GM19193 (cell line): ENCODE measurements around the gene PYGB.

Experiments used
- POLR2A ChIP-seq: IDR thresholded peaks from 4 replicates; pipeline ENCODE4 v1.6.1; 2011; ENCODE audit not compliant: insufficient read depth, insufficient read length; ENCODE audit errors: extremely low read depth

PYGB gene

GRCh38 chr20:25286917-25287316 is 39.0 kb downstream of the PYGB start:
- no peak for TF ChIP-seq POLR2A

DNA sequence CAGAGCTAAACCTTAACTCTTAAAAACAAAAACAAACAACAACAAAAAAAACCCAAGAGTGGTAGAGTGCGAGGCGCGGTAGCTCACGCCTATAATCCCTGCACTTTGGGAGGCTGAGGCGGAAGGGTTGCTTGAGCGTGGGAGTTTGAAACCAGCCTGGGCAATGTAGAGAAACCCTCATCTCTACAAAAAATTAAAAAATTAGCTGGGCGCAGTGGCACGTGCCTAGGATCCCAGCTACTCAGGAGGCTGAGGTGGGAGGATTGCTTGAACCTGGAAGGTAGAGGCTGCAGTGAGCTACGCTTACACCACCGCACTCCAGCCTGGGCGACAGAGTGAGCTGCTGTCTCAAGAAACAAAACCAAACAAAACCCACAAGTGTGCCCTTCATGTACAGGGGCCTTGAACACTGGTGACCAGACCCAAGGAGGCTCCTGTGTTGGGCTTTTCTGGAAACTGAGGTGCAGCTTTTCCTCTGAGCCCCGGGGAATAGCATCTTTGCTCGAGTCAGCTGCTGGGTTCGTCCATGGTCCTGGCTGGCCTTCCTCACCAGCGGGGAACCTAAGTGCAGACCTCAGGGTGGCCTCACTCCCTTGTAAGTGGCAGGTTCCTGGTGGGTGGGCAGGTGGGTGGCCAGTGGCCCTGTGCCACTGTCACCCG is 39.9 kb downstream of the PYGB start:
- no peak for TF ChIP-seq POLR2A

DNA sequence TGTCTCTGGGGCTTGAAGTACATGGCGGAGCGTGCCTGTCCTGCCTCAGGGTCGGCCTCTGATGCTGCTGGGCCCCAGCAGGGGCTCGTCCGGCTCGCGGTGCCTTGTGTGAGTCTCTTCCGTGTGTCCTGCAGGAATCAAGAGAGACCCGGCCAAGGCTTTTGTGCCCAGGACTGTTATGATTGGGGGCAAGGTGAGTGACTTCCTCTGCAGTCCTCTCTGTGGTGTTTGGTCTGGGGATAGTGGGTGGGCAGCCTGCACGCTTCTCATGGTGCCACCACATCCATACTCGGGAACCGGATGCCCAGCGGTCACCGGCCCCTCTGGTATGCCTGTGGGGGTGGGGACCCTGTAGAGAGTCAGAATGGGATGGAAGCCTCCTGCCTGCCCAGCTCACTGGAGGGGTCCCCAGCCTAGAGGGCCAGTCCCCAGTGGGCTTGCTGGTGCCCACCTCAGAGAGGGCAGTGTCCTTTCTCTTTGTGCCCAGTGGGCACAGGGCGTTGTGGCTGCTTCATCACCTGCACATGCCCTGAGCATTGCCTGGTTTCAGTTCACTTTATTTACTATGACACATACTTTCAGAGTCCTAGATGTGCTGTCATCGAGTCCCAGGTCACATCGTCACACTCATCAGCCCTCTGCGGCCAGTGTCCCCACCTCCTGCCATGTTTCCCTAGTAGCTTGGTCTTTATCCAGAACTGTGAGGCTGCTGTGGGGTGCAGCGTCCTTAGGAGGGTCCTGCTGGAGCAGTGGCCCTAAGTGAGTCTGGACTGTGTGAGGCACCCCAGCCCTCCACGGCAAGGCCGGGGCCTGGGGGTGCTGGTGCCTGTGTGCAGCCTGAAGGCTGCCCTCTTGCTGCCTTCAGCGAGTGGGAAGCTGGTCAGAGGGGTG is 40.7 kb downstream of the PYGB start:
- no peak for TF ChIP-seq POLR2A

DNA sequence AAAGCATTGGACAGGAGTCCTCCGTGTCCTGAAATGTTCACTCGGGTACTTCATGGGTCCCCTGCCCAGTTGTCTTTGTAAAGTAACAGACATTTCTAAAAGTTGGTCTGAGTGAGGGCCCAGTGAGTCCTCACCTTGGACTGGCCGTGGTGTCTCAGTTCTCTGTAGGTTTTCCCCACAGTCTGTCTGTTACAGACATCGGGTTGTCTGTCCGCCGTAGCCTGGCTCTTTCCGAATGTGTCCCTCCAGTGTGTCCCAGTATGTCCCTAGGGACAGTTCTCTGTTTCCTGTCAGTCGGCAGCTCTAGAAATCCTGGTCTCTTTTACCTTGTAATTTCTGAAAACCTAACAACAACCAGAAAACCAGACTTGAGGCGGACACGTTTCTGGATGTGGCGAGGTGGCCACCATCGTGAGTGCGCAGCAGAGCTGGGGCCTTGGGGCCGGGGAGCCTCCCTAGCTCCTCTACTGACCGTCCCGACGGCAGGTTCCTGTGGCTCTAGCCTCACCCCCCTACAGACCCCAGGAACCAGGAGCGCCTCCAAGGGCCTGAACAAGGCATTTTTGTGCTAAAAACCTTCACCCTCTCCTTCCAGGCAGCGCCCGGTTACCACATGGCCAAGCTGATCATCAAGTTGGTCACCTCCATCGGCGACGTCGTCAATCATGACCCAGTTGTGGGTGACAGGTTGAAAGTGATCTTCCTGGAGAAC is 42.2 kb downstream of the PYGB start:
- no peak for TF ChIP-seq POLR2A

DNA sequence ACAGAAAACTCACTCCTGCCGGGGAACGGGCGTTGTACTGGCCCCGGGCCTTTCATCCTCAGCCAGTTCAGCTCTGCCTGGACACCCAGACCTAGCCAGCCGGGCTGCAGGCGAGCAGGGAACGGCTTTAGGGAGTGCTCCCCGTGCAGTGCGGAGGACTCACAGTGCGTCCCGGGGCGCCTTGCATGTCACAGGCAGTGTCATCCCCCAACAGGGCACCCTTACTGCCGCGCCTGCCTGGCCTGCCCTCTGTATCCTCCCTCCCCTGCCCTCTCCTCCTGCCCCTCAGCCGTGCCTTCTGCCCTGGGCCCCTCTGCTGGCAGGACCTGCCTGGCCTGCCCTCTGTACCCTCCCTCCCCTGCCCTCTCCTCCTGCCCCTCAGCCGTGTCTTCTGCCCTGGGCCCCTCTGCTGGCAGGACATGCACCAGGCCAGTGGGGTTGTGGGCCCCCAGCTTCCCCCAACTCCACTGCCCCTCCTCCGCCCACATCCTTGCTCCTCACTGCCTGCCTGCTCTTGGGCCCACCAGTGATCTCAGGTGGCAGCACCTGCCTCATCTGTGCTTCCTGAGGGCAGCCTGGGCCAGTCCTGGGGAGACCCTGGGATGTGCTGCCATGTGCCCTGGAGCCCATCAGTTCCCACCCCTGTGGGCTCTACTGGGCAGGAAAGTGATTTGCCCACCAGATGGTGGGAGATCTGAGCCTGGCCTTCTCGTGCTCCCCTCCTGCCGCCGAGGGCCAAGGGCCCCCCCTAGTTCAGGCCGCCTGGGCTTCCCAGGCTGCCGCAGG is 43.0 kb downstream of the PYGB start:
- no peak for TF ChIP-seq POLR2A

- TF ChIP-seq POLR2A = no peak
Measured at GRCh38 chr20:25291432-25292133, 43.7 kb downstream of the PYGB start.

- no peak for TF ChIP-seq POLR2A
Measured at GRCh38 chr20:25292176-25292891, 44.4 kb downstream of the PYGB start.

- no peak for TF ChIP-seq POLR2A
Measured at GRCh38 chr20:25293507-25293906, 45.6 kb downstream of the PYGB start.

GRCh38 chr20:25293910-25294458 is 46.1 kb downstream of the PYGB start:
- TF ChIP-seq POLR2A = no peak

DNA sequence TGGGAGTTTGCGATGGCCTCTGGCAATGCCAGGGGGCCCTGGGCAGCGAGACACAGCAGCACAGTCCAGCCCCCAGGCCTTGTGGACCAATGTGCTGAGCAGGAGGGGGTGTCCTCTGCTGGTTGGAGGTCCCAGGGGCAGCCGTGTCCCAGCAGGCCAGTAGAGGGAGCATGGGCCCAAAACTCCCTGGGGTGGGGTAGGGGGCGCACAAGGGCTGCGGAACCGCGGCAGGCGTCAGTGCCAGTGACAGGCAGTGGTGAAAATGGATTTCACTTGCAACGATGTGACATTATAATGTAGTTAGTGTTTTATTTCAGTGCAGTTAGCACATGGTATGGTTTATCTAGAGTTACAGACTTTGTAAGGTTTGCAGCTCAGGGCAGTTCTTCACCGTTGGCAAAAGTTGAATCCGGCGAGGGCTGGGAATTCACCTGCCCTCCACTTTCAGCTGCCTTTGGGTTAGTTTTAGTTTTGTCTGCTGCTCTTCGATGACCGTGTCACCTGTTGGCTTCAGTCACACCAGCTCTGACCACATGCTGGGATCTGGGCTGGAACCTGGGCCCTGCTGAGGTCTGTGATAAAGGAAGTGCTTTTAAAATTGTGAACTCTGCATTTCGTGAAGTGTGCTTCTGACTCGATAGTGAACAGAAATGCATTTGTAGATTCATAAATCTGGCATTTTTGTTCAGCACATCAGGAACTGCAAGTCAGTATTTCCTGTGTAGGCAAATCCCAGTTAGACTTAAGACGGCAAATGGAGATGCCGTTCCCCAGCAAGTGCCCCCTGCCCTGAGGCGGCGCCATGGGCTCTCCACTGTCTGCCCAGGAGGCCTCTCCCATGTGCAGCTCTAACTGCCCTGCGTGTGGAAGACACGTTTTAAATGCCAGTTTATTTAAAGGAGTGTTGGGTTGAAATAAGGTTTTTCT is 46.8 kb downstream of the PYGB start:
- no peak for TF ChIP-seq POLR2A

DNA sequence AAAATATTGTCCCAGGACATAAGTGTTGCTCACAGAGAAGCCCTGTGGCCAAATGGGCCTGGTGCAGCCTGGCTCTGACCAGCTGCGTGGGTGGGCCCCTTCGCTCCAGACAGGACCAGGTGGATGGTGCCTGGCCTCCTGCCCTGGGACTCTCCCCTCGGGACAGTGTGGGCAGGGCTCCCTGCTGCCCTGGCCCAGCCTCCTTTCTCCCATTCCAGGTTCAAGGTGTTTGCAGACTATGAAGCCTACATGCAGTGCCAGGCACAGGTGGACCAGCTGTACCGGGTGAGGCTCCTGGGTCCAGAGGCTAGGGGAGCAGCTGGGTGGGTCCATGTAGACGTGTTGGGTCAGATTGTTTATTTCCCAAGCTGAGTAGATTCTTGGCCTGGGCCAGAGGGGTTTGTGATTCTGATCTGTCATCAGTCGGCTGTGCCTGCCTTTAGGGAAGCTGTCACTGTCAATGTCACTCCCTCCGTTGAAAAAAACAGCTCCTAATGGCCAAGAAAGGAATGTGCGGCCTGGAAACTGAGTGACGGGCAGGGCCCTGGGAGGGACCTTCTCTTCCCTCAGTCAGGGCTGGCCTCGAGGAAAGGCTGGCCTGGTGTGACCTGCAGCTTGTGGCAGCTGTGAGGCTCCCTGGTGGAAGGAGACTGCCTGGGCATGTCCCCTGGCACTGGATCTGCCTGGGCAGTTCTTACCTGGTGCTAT is 47.7 kb downstream of the PYGB start:
- TF ChIP-seq POLR2A = no peak
